Ectodermal cell (in vitro differentiated cells): ENCODE data around the gene TPP2. TPM values are rescaled to one million over a fixed set of nuclear protein-coding genes. Genes with fewer than 3 reads are reported as not detected.

ENCODE experiments used
- H3K27ac ChIP-seq: 2 replicates; pipeline ENCODE4 v1.7.0; 2013; ENCODE audit warnings: mild to moderate bottlenecking, low read depth, low read length; ENCODE audit not compliant: insufficient read depth, poor library complexity, severe bottlenecking
- H3K27me3 ChIP-seq: 2 replicates; pipeline ENCODE4 v1.7.0; 2013; ENCODE audit warnings: mild to moderate bottlenecking, low read length; ENCODE audit not compliant: insufficient read depth, control insufficient read depth, poor library complexity, severe bottlenecking
- H3K36me3 ChIP-seq: one replicate; pipeline ENCODE4 v1.7.0; 2013; ENCODE audit warnings: low read length; ENCODE audit not compliant: control insufficient read depth, insufficient read depth
- H3K4me1 ChIP-seq: one replicate; pipeline ENCODE4 v1.7.0; 2013; ENCODE audit warnings: low read length; ENCODE audit not compliant: control insufficient read depth, insufficient read depth
- H3K4me3 ChIP-seq: 2 replicates; pipeline ENCODE4 v1.7.0; 2013; ENCODE audit warnings: low read depth, low read length, control low read depth; ENCODE audit not compliant: insufficient read depth
- H3K9me3 ChIP-seq: 2 replicates; pipeline ENCODE4 v1.7.0; 2013; ENCODE audit warnings: mild to moderate bottlenecking, low read length, moderate library complexity; ENCODE audit not compliant: control insufficient read depth
- WGBS, 2 experiments: methylation state at CpG; one replicate each; pipeline ENCODE4 v1.1.7; 2013; ENCODE audit warnings: missing lambda C conversion rate in 2 of 2; 5-methylcytosine and 5-hydroxymethylcytosine counted together
- polyA plus RNA-seq, 4 experiments: library from polyadenylated mRNA; stranded (reverse); fragments of 50-300 nt; gene quantifications; one replicate each; pipeline ENCODE4 v1.2.3, GENCODE V29; 2013

Gene TPP2
- polyA plus RNA-seq (2013, experiment 1 of 4): 67.7 TPM
- polyA plus RNA-seq (2013, experiment 2 of 4): 58.2 TPM
- polyA plus RNA-seq (2013, experiment 3 of 4): 41.6 TPM
- polyA plus RNA-seq (2013, experiment 4 of 4): 43.1 TPM

DNA sequence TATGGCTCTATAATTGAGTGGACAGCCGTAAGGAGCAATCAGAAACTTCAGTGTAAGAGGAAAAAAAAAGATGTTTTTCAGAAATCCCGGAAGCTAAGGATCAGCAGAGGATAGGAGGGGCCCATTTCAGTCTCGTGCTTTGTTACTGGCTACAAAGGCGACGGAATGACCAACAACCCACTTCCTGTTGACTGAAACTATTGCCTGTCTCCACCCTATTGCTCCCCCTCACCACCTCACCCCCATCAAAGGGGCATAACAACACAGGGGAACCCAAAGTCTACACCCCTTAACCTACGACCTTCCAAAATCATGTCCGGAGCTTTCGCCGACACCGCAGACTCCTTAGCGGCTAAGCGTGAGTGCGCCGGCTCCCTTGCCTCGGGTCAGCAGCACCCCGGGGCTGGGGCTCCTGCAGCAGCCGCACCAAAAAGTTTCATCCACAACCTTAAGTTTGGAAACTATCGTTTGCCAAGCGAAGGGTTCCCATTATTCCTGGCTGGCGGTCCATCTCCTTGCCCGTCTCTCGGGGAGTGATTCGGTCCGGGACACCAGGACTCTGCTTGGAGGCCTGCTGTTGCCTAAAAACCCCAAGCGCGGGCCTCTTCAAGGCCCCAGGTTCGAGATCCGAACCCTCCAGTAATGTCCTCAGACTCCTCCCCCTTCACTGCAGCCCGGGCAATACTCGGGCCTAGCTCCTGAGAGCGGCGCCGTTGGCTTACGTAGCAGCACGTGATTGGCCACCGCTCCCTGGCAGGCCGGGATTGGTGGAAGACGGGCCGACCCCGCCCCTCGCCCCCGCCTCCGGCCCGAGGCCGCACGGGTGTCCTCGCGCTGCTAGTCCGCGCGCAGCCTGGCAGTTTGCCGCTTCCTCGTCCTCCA, at the start of gene TPP2:
Gene TPP2, plus strand, starts transcription at position 840 of the 882 bp plus-strand sequence. CDS start 53 bp downstream, outside the sequence.
- Histone ChIP-seq H3K9me3 (no peaks in the 10 kb centered on the region), H3K36me3 (no peaks in the 10 kb centered on the region), H3K4me3 (peak within 1 kb of the TSS; percentile 95), H3K27ac (peak within 1 kb of the TSS; percentile 93), H3K27me3 (no peaks in the 10 kb centered on the region), H3K4me1 (peaks cover 13% of the 10 kb centered on the region)
- WGBS, 2 experiments: 0 to 1% methylated on average over 53 of the region's 53 CpGs

DNA sequence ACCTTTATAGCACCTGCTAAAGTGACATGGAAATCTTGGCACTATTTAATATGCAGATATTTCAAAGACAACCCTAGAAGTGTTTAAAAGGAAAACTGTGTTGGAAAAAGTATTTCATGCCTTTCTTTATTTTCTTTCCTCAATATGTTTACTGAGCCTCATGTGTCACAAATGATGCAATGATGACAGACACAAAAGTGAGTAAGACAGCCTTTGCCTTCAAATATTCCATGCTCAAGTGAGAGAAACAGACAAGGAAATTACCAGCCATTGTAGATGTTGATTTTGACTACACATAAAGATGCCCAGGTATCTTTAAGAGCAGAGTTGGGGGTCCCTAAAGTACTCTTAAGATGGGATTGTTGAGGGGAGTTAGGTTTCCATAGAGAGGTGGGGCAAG, 48.0 kb upstream of the TPP2 start:
- no peaks in the 10 kb centered on the region for H3K9me3 ChIP-seq
- no peaks in the 10 kb centered on the region for H3K36me3 ChIP-seq
- H3K4me1 ChIP-seq: no peaks in the 10 kb centered on the region
- no peaks in the 10 kb centered on the region for H3K27me3 ChIP-seq
- H3K27ac ChIP-seq: no peak overlapping the region
- H3K4me3 ChIP-seq: no peak overlapping the region

DNA sequence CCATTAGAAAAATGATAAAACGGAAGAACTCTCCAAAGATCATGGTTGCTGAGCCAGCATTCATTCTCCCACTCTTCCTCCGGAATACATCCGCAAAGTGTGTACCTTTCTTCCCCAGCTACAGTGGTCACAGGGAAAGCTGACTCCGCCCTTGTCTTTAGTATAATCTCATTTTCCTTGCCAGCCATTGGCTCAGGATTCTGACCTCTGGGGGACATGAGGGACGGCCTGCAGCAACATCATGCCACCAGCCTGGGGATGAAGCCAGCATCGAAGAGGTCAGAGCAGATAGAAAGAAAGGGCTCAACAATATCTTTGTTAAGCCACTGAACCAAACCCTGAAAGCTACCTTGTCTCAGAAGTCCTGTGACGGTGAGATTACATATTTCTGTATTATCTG, 46.3 kb upstream of the TPP2 start:
- WGBS, 2 experiments: 86 to 91% methylated on average over 7 of the region's 7 CpGs

DNA sequence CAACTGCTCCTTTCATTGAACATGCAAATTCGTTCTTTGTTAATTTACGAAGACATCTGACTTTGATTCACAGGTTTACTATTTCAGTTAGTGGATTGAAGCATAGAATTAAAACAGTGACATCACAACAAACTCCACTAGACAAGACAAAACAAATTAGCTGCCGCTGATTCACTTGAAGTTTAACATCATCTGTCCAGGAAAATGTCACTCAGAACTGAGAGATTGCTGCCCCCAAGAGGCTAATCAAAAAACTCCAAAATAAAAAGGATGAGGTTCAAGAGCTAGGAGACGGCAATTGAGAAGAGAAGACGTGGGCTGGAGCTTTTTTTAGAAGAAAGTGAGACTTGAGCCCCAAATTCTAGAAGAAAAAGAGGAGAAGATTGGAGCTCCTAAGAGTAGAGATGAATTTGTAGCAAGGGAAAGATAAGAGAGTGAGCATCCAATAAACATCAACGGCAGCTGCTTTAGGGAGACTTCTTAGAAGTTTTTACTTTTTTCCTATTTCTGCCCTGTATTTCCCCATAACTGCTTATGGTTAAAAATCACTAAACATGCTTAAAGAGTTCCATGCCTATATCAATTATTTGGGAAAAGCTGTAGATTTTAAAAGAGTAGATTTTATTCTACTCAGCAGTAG, 40.8 kb upstream of the TPP2 start:
- Histone ChIP-seq H3K27me3 (no peaks in the 10 kb centered on the region), H3K27ac (no peak overlapping the region), H3K4me1 (no peaks in the 10 kb centered on the region), H3K36me3 (no peaks in the 10 kb centered on the region), H3K9me3 (no peaks in the 10 kb centered on the region), H3K4me3 (no peak overlapping the region)
- 49 to 54% methylated on average over 4 to 6 of the region's 6 CpGs for WGBS, 2 experiments

More for the DNA sequence above, 46.3 kb upstream of the TPP2 start:
- H3K4me3 ChIP-seq: no peak overlapping the region
- H3K9me3 ChIP-seq: no peaks in the 10 kb centered on the region
- H3K27ac ChIP-seq: no peak overlapping the region
- H3K4me1 ChIP-seq: no peaks in the 10 kb centered on the region
- no peaks in the 10 kb centered on the region for H3K36me3 ChIP-seq
- no peaks in the 10 kb centered on the region for H3K27me3 ChIP-seq

DNA sequence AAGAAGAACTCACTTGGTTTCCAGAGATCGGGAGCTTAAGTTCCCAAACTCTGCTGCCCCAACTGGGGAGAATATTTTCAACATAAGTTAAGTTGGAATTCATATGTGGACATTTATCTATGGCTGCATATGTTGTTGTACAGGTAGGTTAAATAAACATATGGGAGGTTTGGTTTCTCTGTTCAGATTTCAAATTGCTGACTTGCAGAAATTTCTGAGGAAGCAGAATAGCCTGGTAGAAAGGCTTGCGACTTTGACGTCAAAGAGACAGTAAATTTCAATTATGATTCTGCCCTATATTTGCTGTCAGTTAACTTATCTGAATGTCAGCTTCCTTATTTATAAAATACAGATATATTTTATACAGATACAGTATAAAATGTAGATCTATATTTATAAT, 40.0 kb upstream of the TPP2 start:
- H3K4me1 ChIP-seq: no peaks in the 10 kb centered on the region
- no peaks in the 10 kb centered on the region for H3K36me3 ChIP-seq
- no peaks in the 10 kb centered on the region for H3K27me3 ChIP-seq
- no peaks in the 10 kb centered on the region for H3K9me3 ChIP-seq
- 85 to 90% methylated on average over 3 of the region's 3 CpGs for WGBS, 2 experiments
- H3K27ac ChIP-seq: no peak overlapping the region
- no peak overlapping the region for H3K4me3 ChIP-seq

DNA sequence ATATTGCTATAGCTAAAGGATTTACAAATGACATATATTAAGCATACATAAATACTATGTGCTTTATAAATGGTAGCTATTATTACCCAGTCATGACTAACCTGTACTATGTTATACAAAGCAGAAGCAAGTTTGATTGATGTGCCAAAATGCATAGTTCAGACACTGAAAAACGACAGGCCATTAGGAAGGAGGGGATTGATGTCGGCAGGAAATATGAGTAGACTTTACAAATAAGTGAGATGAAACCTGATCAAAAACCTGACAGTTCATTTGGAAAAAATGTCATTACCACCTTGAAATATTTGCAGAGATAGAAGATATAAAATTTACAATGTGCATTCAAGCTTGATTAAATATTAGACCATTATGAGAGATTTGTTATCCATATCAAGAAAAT, 38.8 kb upstream of the TPP2 start:
- Histone ChIP-seq H3K36me3 (no peaks in the 10 kb centered on the region), H3K4me3 (no peak overlapping the region), H3K4me1 (no peaks in the 10 kb centered on the region), H3K9me3 (no peaks in the 10 kb centered on the region), H3K27ac (no peak overlapping the region), H3K27me3 (no peaks in the 10 kb centered on the region)
- WGBS, 2 experiments: 89 to 96% methylated on average over 2 of the region's 2 CpGs

DNA sequence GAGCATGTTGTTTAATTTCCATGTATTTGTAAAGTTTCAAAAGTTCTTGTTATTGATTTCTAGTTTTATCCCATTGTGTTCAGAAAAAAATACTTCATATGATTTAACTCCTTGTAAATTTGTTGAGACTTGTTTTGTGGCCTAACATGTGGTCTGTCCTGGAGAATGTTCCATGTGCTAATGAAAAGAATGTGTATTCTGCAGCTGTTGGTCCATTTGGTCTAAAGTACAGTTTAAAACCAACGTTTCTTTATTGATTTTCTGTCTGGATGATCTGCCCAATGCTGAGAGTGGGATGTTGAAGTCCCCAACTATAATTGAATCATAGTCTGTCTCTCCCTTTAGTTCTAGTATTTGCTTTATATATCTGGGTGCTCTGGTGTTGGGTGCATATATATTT, 34.9 kb upstream of the TPP2 start:
- H3K27ac ChIP-seq: no peak overlapping the region
- no peaks in the 10 kb centered on the region for H3K36me3 ChIP-seq
- 78 to 93% methylated on average over 1 of the region's 1 CpG for WGBS, 2 experiments
- no peaks in the 10 kb centered on the region for H3K9me3 ChIP-seq
- no peaks in the 10 kb centered on the region for H3K27me3 ChIP-seq
- no peaks in the 10 kb centered on the region for H3K4me1 ChIP-seq
- no peak overlapping the region for H3K4me3 ChIP-seq

DNA sequence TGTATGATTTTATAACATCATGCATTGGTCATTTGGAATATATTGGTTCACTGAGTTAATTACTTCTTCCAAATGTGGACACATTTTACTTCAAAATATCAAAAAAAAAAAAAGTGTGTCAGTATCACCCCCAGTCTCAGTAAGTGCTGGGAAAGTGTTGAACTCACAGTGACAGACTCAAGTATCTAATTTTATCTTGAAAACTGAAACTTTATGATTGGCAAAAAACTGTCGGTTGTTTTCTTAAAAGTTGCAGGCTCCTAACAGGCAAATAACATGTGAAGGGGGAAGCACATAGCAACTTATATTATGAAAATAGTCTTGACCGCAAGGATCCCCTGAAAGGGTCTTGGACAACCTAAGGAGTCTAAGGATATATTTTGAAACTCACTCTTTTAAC, 33.5 kb upstream of the TPP2 start:
- WGBS, 2 experiments: 91 to 93% methylated on average over 1 to 2 of the region's 2 CpGs
- Histone ChIP-seq H3K4me3 (no peak overlapping the region), H3K27me3 (no peaks in the 10 kb centered on the region), H3K36me3 (no peaks in the 10 kb centered on the region), H3K9me3 (no peaks in the 10 kb centered on the region), H3K27ac (no peak overlapping the region), H3K4me1 (no peaks in the 10 kb centered on the region)

DNA sequence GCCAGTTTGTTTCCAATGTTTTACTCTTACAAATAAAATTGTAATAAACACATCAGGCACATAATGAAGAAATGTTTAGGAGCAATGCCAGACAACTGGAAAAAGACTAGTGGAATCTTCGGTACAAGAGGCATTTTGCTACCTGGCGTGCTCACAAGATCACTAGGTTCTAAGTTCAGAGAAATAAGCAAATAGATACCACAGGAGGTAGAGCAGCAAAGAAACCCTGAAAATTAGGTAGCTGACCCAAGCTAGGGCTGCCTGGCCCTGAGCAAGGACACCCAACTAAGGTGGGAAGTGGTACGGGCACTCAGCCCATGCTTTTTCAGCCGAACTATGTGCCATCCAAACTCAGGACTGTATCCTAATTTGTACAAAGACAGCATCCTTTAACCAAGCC, 32.2 kb upstream of the TPP2 start:
- Histone ChIP-seq H3K36me3 (no peaks in the 10 kb centered on the region), H3K4me1 (no peaks in the 10 kb centered on the region), H3K9me3 (no peaks in the 10 kb centered on the region), H3K4me3 (no peak overlapping the region), H3K27ac (no peak overlapping the region), H3K27me3 (no peaks in the 10 kb centered on the region)
- WGBS, 2 experiments: 94% methylated on average over 4 of the region's 4 CpGs

DNA sequence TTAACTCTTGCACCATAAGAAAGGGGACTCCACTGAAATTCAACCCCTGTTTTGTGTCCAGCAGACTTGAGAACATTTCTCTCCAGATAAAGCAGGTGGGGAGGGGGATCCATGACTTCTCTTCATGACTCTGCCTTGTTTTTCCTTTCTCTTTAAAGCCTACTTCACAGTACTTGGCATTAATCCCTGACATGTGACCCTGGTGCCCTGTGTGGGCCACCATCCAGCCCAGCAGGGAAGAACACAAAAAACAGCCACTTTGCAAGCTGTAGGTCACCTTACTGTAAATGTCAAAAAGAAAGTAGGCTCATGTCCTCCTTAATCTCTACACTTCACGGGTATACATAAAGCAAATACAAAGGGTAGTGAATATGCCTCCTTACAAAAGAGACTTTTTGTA, 30.3 kb upstream of the TPP2 start:
- H3K4me3 ChIP-seq: no peak overlapping the region

More for the DNA sequence above, 30.3 kb upstream of the TPP2 start:
- Histone ChIP-seq H3K9me3 (no peaks in the 10 kb centered on the region), H3K27ac (no peak overlapping the region), H3K27me3 (no peaks in the 10 kb centered on the region), H3K36me3 (no peaks in the 10 kb centered on the region), H3K4me1 (no peaks in the 10 kb centered on the region)
- WGBS, 2 experiments: 88% methylated on average over 1 of the region's 1 CpG; no CpG with 5 or more reads in 1 of the 2 experiments
